Measurements from ENCODE around the gene HIVEP3. TPM values are rescaled to one million over a fixed set of nuclear protein-coding genes. Genes with fewer than 3 reads are reported as not detected.

The HIVEP3 gene
- total RNA-seq, 1 experiment from 2014 or later, result 1.4 TPM

GRCh38 chr1:41901551-41901950, 17.2 kb downstream of the HIVEP3 start:
- in situ Hi-C loops (cut with HindIII; ENCODE audit: low pct_unique_long_range_greater_than_20kb, low sequenced_read_pairs), result no loop called here
- DNase-seq (ENCODE audit: low read depth), result no peak

GRCh38 chr1:41900603-41901444, 17.9 kb downstream of the HIVEP3 start:
- in situ Hi-C loops (cut with HindIII; ENCODE audit: low pct_unique_long_range_greater_than_20kb, low sequenced_read_pairs), result no loop called here
- peak; percentile 58 for DNase-seq (ENCODE audit: low read depth)

- in situ Hi-C loops (cut with HindIII; ENCODE audit: low pct_unique_long_range_greater_than_20kb, low sequenced_read_pairs), result no loop called here
- DNase-seq (ENCODE audit: low read depth), result no peak
These were observed 20.5 kb downstream of the HIVEP3 start for GRCh38 chr1:41898191-41898713.

GRCh38 chr1:41895552-41895951, 23.2 kb downstream of the HIVEP3 start:
- no peak for DNase-seq (ENCODE audit: low read depth)
- in situ Hi-C loops (cut with HindIII; ENCODE audit: low pct_unique_long_range_greater_than_20kb, low sequenced_read_pairs), result no loop called here

- DNase-seq (ENCODE audit: low read depth), result no peak
- in situ Hi-C loops (cut with HindIII; ENCODE audit: low pct_unique_long_range_greater_than_20kb, low sequenced_read_pairs), result no loop called here
These were observed 23.8 kb downstream of the HIVEP3 start for GRCh38 chr1:41894808-41895483.

GRCh38 chr1:41894101-41894807, 24.5 kb downstream of the HIVEP3 start:
- DNase-seq (ENCODE audit: low read depth), result no peak
- in situ Hi-C loops (cut with HindIII; ENCODE audit: low pct_unique_long_range_greater_than_20kb, low sequenced_read_pairs), result no loop called here

GRCh38 chr1:41892301-41892781, 26.4 kb downstream of the HIVEP3 start:
- DNase-seq (ENCODE audit: low read depth), result no peak
- in situ Hi-C loops (cut with HindIII; ENCODE audit: low pct_unique_long_range_greater_than_20kb, low sequenced_read_pairs), result no loop called here

GRCh38 chr1:41891199-41891896, 27.4 kb downstream of the HIVEP3 start:
- in situ Hi-C loops (cut with HindIII; ENCODE audit: low pct_unique_long_range_greater_than_20kb, low sequenced_read_pairs), result no loop called here
- no peak for DNase-seq (ENCODE audit: low read depth)

GRCh38 chr1:41890825-41891198, 27.9 kb downstream of the HIVEP3 start:
- no peak for DNase-seq (ENCODE audit: low read depth)
- in situ Hi-C loops (cut with HindIII; ENCODE audit: low pct_unique_long_range_greater_than_20kb, low sequenced_read_pairs), result no loop called here

GRCh38 chr1:41889506-41890414, 29.0 kb downstream of the HIVEP3 start:
- in situ Hi-C loops (cut with HindIII; ENCODE audit: low pct_unique_long_range_greater_than_20kb, low sequenced_read_pairs), result no loop called here
- no peak for DNase-seq (ENCODE audit: low read depth)

GRCh38 chr1:41888756-41889155, 30.0 kb downstream of the HIVEP3 start:
- DNase-seq (ENCODE audit: low read depth), result no peak
- in situ Hi-C loops (cut with HindIII; ENCODE audit: low pct_unique_long_range_greater_than_20kb, low sequenced_read_pairs), result no loop called here

- no peak for DNase-seq (ENCODE audit: low read depth)
- in situ Hi-C loops (cut with HindIII; ENCODE audit: low pct_unique_long_range_greater_than_20kb, low sequenced_read_pairs), result no loop called here
These were observed 31.4 kb downstream of the HIVEP3 start for GRCh38 chr1:41887365-41887764.

GRCh38 chr1:41884256-41885230, 34.2 kb downstream of the HIVEP3 start:
- no peak for DNase-seq (ENCODE audit: low read depth)
- in situ Hi-C loops (cut with HindIII; ENCODE audit: low pct_unique_long_range_greater_than_20kb, low sequenced_read_pairs), result no loop called here

GRCh38 chr1:41883507-41883906, 35.2 kb downstream of the HIVEP3 start:
- no peak for DNase-seq (ENCODE audit: low read depth)
- in situ Hi-C loops (cut with HindIII; ENCODE audit: low pct_unique_long_range_greater_than_20kb, low sequenced_read_pairs), result no loop called here

- in situ Hi-C loops (cut with HindIII; ENCODE audit: low pct_unique_long_range_greater_than_20kb, low sequenced_read_pairs), result no loop called here
- DNase-seq (ENCODE audit: low read depth), result no peak
These were observed 36.2 kb downstream of the HIVEP3 start for GRCh38 chr1:41882486-41882885.

- in situ Hi-C loops (cut with HindIII; ENCODE audit: low pct_unique_long_range_greater_than_20kb, low sequenced_read_pairs), result no loop called here
- DNase-seq (ENCODE audit: low read depth), result no peak
These were observed 36.6 kb downstream of the HIVEP3 start for GRCh38 chr1:41882068-41882477.
